ENCODE measurements around the gene PKIB. TPM values are rescaled to one million over a fixed set of nuclear protein-coding genes. Genes with fewer than 3 reads are reported as not detected.

The PKIB gene
- total and polyA plus RNA-seq, 2 of the 4 experiments (the other 2 are of a cell fraction) = 6.3 to 13.1 TPM

DNA sequence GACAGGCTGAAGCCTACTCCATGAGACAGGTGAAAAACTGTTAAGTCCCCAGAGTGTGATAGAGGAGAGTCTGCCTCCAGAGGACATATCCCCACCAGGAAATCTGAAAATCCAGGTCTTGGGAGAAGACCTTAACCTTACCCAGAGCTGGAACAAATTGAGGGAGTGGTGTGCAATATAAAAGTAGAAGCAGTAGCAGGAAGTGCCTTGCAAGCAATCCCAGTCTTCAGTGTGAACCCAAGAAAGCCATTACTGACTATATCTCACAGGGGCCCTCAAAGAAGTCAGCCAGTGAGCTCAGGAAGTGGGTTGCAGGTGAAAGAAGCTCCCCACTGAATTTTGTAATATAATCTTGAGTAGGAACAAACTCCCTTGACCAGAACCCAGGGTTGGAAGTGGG lies 41.9 kb upstream of the PKIB start:
- POLR2A ChIA-PET (ENCODE audit: unreplicated experiment) = no interaction called here

More for the DNA sequence above, 41.9 kb upstream of the PKIB start:
- Histone ChIP-seq H3K56ac (ENCODE audit: extremely low read depth, insufficient read depth, low read length) (no peak overlapping the region), H3K4me2 (ENCODE audit: low read depth, low read length) (no peak overlapping the region), H4K20me1 (ENCODE audit: insufficient read depth, low read length) (no peaks in the 10 kb centered on the region), H3K4me1 (ENCODE audit: control insufficient read depth, insufficient read depth, low read length) (no peaks in the 10 kb centered on the region), H3K4me3 (ENCODE audit: insufficient read depth, low read depth, low read length) (no peak overlapping the region), H3K4ac (ENCODE audit: low read depth, low read length) (no peak overlapping the region), H2BK120ac (ENCODE audit: low read depth, low read length) (no peak overlapping the region), H3K9me3 (ENCODE audit: control insufficient read depth, insufficient read depth, low read length) (no peaks in the 10 kb centered on the region), H2BK15ac (ENCODE audit: low read depth, low read length) (no peak overlapping the region), H2BK5ac (ENCODE audit: low read depth, low read length, poor library complexity, severe bottlenecking) (no peak overlapping the region), H3K27ac (ENCODE audit: insufficient read depth, low read length) (no peak overlapping the region), H3K27me3 (ENCODE audit: control insufficient read depth, insufficient read depth, low read length) (no peaks in the 10 kb centered on the region), H3K18ac (ENCODE audit: low read depth, low read length) (no peak overlapping the region), H2AK9ac (replicated peaks; ENCODE audit: low read depth, low read length, poor library complexity) (no peak overlapping the region), H3K23ac (ENCODE audit: low read depth, low read length) (no peak overlapping the region), H2AK5ac (ENCODE audit: low read depth, low read length) (no peak overlapping the region), H4K91ac (ENCODE audit: insufficient read depth, low read depth, low read length) (no peak overlapping the region), H3K36me3 (ENCODE audit: control insufficient read depth, insufficient read depth, low read length) (no peaks in the 10 kb centered on the region), H3K14ac (replicated peaks; ENCODE audit: low read depth, low read length) (no peak overlapping the region), H4K5ac (ENCODE audit: low read depth, low read length) (no peak overlapping the region), H3K9me1 (ENCODE audit: insufficient read depth, low read length) (no peaks in the 10 kb centered on the region), H3K79me1 (ENCODE audit: low read depth in 1 of 2, low read length in 2 of 2) (no peaks in the 10 kb centered on the region), H2BK20ac (ENCODE audit: low read depth, low read length) (no peak overlapping the region), H4K8ac (ENCODE audit: low read depth in 2 of 2, low read length in 2 of 2) (no peak overlapping the region), H3K9ac (ENCODE audit: low read depth, low read length) (no peak overlapping the region), H2AFZ (replicated peaks; ENCODE audit: low read length, poor library complexity) (no peak overlapping the region)
- in situ Hi-C loops (cut with MboI; ENCODE audit: low sequenced_read_pairs) (no loop called here), intact Hi-C loops (cut with micrococcal nuclease) (no loop called here), dilution Hi-C loops (cut with HindIII; ENCODE audit: low sequenced_read_pairs, unreplicated experiment) (no loop called here)
- CTCF ChIA-PET = no interaction called here
- DNase-seq (no peak), ATAC-seq (ENCODE audit: low read depth) (no peak)
- TF ChIP-seq SMC3 (IDR thresholded peaks at IDR 0.05; ENCODE audit: low read depth, low read length) = no peak
- TF ChIP-seq MAFK (IDR thresholded peaks at IDR 0.05; ENCODE audit: low read depth, low read length) = no peak
- TF ChIP-seq, protein P1, sequence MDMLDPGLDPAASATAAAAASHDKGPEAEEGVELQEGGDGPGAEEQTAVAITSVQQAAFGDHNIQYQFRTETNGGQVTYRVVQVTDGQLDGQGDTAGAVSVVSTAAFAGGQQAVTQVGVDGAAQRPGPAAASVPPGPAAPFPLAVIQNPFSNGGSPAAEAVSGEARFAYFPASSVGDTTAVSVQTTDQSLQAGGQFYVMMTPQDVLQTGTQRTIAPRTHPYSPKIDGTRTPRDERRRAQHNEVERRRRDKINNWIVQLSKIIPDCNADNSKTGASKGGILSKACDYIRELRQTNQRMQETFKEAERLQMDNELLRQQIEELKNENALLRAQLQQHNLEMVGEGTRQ (IDR thresholded peaks at IDR 0.05; ENCODE audit: low read depth, low read length) = no peak
- no peak for TF ChIP-seq MAZ (IDR thresholded peaks at IDR 0.05; ENCODE audit: borderline replicate concordance, low read depth, low read length)
- no peak for TF ChIP-seq ELK1 (IDR thresholded peaks at IDR 0.05; ENCODE audit: borderline replicate concordance, low read depth, low read length)
- no peak for TF ChIP-seq MXI1 (IDR thresholded peaks at IDR 0.05; ENCODE audit: borderline replicate concordance, low read depth, low read length)
- TF ChIP-seq RCOR1 (IDR thresholded peaks at IDR 0.05; ENCODE audit: insufficient replicate concordance, low read length) = no peak
- no TSS peak for BruUV-seq (replicated peaks)

Data from IMR-90 (cell line).